Measurements from ENCODE around the gene GBP7.

GBP7 gene

GRCh38 chr1:89213347-89213746 is 37.5 kb upstream of the GBP7 start:
- Histone ChIP-seq H4K20me1 (ENCODE audit: insufficient read depth, low read length) (no peaks in the 10 kb centered on the region), H3K9ac (ENCODE audit: low read length) (no peak overlapping the region), H3K4me3 (ENCODE audit: low read length) (no peak overlapping the region), H3K79me2 (ENCODE audit: low read length) (no peaks in the 10 kb centered on the region), H3K27ac (ENCODE audit: low read length) (no peak overlapping the region), H3K4me1 (ENCODE audit: low read length) (no peaks in the 10 kb centered on the region), H3K27me3 (replicated peaks; ENCODE audit: insufficient read depth, low read length) (no peaks in the 10 kb centered on the region), H3K9me2 (replicated peaks; ENCODE audit: insufficient read depth, low read length) (no peaks in the 10 kb centered on the region), H2AFZ (ENCODE audit: low read length) (no peak overlapping the region), H3K36me3 (replicated peaks; ENCODE audit: insufficient read depth, low read length) (no peaks in the 10 kb centered on the region), H3F3A (ENCODE audit: insufficient read depth, low read length) (no peaks in the 10 kb centered on the region), H3K9me3 (replicated peaks; ENCODE audit: insufficient read depth, low read length) (no peaks in the 10 kb centered on the region), H3K4me2 (ENCODE audit: low read depth, low read length) (no peak overlapping the region)
- no peak for DNase-seq
- no peak for TF ChIP-seq EZH2phosphoT487 (IDR thresholded peaks at IDR 0.05; ENCODE audit: low read length)
- no peak for TF ChIP-seq EZH2 (optimal IDR thresholded peaks at IDR 0.05; ENCODE audit: low read depth, low read length)
- TF ChIP-seq, protein P1, sequence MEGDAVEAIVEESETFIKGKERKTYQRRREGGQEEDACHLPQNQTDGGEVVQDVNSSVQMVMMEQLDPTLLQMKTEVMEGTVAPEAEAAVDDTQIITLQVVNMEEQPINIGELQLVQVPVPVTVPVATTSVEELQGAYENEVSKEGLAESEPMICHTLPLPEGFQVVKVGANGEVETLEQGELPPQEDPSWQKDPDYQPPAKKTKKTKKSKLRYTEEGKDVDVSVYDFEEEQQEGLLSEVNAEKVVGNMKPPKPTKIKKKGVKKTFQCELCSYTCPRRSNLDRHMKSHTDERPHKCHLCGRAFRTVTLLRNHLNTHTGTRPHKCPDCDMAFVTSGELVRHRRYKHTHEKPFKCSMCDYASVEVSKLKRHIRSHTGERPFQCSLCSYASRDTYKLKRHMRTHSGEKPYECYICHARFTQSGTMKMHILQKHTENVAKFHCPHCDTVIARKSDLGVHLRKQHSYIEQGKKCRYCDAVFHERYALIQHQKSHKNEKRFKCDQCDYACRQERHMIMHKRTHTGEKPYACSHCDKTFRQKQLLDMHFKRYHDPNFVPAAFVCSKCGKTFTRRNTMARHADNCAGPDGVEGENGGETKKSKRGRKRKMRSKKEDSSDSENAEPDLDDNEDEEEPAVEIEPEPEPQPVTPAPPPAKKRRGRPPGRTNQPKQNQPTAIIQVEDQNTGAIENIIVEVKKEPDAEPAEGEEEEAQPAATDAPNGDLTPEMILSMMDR (IDR thresholded peaks at IDR 0.05; ENCODE audit: low read length) = no peak

DNA sequence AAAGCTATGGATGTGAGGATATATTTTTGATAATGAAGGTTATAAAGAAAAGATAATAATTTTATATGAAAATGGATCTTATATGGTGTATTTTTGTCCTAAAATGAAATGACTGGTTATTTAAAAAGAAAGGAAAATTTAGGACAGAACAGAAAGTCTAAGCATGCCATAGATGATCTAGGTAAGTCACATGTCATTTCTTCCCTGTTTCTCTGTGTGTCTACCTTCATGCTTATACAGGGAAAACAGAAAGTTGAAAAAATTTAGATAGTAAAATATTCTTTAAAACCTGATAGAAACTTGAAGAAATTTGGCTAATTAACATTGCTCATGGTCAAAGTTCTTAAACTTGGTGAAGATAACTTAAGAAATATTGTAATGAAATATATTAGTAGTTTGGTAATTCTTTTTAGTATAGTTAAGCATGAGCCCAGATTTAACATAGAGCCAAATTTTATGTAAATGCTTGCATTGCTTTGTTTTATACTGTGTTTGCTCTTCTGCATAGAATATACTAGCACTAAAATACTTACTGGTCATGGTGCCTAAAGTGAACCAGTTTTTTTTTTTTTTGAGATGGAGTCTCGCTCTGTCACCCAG is 35.3 kb upstream of the GBP7 start:
- Histone ChIP-seq H3K9me2 (replicated peaks; ENCODE audit: insufficient read depth, low read length) (no peaks in the 10 kb centered on the region), H2AFZ (ENCODE audit: low read length) (no peak overlapping the region), H3K4me2 (ENCODE audit: low read depth, low read length) (no peak overlapping the region), H3K79me2 (ENCODE audit: low read length) (no peaks in the 10 kb centered on the region), H3F3A (ENCODE audit: insufficient read depth, low read length) (no peaks in the 10 kb centered on the region), H3K4me1 (ENCODE audit: low read length) (no peaks in the 10 kb centered on the region), H3K36me3 (replicated peaks; ENCODE audit: insufficient read depth, low read length) (no peaks in the 10 kb centered on the region), H4K20me1 (ENCODE audit: insufficient read depth, low read length) (no peaks in the 10 kb centered on the region), H3K27me3 (replicated peaks; ENCODE audit: insufficient read depth, low read length) (no peaks in the 10 kb centered on the region), H3K9me3 (replicated peaks; ENCODE audit: insufficient read depth, low read length) (no peaks in the 10 kb centered on the region), H3K4me3 (ENCODE audit: low read length) (no peak overlapping the region), H3K9ac (ENCODE audit: low read length) (no peak overlapping the region), H3K27ac (ENCODE audit: low read length) (no peak overlapping the region)
- no peak for DNase-seq
- no peak for TF ChIP-seq EZH2phosphoT487 (IDR thresholded peaks at IDR 0.05; ENCODE audit: low read length)
- TF ChIP-seq EZH2 (optimal IDR thresholded peaks at IDR 0.05; ENCODE audit: low read depth, low read length) = no peak
- TF ChIP-seq, protein P1 (IDR thresholded peaks at IDR 0.05; ENCODE audit: low read length) = no peak

DNA sequence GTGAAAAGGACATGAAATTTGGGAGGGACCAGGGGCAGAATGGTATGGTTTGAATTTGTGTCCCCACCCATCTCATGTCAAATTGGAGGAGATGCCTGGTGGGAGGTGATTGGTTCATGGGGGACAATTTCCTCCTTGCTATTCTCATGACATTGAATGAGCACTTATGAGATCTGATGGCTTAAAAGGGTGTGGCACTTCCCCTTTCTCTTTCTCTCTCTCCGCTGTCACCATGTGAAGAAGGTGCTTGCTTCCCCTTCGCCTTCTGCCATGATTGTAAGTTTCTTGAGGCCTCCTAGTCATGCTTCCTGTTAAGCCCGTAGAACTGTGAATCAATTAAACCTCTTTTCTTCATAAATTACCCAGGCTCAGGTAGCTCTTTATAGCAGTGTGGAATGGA is 30.6 kb upstream of the GBP7 start:
- Histone ChIP-seq H3K4me1 (ENCODE audit: low read length) (peaks cover 3% of the 10 kb centered on the region; the same call in 1 of the 2 replicates), H3F3A (ENCODE audit: insufficient read depth, low read length) (no peaks in the 10 kb centered on the region), H3K27ac (ENCODE audit: low read length) (no peak overlapping the region), H4K20me1 (ENCODE audit: insufficient read depth, low read length) (no peaks in the 10 kb centered on the region), H3K9me2 (replicated peaks; ENCODE audit: insufficient read depth, low read length) (no peaks in the 10 kb centered on the region), H3K4me3 (ENCODE audit: low read length) (no peak overlapping the region), H2AFZ (ENCODE audit: low read length) (no peak overlapping the region), H3K9ac (ENCODE audit: low read length) (no peak overlapping the region), H3K4me2 (ENCODE audit: low read depth, low read length) (no peak overlapping the region), H3K9me3 (replicated peaks; ENCODE audit: insufficient read depth, low read length) (no peaks in the 10 kb centered on the region), H3K79me2 (ENCODE audit: low read length) (no peaks in the 10 kb centered on the region), H3K27me3 (replicated peaks; ENCODE audit: insufficient read depth, low read length) (no peaks in the 10 kb centered on the region), H3K36me3 (replicated peaks; ENCODE audit: insufficient read depth, low read length) (no peaks in the 10 kb centered on the region)
- TF ChIP-seq, protein P1 (IDR thresholded peaks at IDR 0.05; ENCODE audit: low read length) = no peak
- TF ChIP-seq EZH2 (optimal IDR thresholded peaks at IDR 0.05; ENCODE audit: low read depth, low read length) = no peak
- TF ChIP-seq EZH2phosphoT487 (IDR thresholded peaks at IDR 0.05; ENCODE audit: low read length) = no peak
- no peak for DNase-seq
